GM21528 (cell line): Measurements from ENCODE around the gene RIMBP2.
"Not testable (repeated sequence)": the region's sequence is repeated elsewhere in the genome, so short reads cannot be mapped to it uniquely, and the experiment has no call there.

Source experiments
- ATAC-seq: cut with Tn5 transposase; IDR thresholded peaks from one replicate; pipeline ENCODE4 v1.9.1; 2021; ENCODE audit warnings: mild to moderate bottlenecking, moderate library complexity; ENCODE audit not compliant: unreplicated experiment, low FRiP score

Gene RIMBP2

DNA sequence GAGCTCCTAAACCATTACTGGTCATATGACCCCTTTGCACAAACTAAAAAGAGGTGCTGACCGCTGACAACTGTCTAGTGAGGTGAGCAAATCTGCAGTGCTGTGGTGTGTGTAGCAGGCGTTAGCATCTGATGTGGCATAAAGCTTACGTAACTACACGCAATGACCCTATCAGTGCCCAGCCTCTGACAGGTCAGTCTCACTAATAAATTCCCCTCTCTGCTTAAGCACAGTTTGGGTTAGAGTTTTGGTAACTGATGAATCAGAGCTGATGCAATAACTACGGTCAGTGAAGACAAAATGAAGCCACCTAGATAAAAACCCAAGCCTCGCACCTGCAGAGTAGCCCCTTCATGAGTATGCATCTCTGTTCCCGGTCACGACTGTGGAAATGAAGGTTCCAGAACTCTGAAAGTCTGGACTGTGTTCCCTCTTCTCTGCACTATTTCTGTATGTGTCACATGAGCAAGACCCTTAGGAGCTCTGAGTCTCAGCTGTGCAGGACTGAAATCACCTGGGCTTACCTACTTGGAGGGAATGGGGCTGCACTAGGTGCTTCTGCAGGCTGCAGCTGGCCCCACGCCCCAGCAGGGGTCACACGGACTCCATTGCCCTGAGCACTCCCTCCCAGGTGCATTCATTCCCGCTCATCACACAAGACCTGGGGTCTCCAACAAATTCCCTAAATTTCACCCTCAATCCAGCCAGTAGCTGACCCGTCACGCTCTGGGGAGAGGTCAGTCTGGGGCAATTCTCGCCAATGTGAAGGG, 54.4 kb downstream of the RIMBP2 start:
- no peak for ATAC-seq

DNA sequence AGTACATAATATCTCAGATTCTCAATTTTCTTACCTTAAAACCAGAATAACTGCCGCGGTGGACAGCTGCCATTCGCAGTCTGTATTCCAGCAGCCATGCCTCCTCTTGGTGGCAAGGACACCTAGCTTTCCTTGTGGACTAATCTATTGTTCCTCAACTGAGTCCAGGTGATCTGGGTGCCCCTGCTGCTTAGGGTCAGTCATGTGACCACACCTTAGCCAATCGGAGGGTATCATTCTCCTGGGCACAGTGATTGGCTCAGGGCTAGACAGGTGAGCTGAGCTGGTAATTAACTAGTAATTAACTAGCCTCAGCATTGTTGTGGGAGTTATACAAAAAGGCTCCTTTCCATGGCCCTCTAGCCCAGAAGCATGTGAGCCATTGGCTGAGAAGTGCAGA, 55.0 kb downstream of the RIMBP2 start:
- ATAC-seq: no peak

DNA sequence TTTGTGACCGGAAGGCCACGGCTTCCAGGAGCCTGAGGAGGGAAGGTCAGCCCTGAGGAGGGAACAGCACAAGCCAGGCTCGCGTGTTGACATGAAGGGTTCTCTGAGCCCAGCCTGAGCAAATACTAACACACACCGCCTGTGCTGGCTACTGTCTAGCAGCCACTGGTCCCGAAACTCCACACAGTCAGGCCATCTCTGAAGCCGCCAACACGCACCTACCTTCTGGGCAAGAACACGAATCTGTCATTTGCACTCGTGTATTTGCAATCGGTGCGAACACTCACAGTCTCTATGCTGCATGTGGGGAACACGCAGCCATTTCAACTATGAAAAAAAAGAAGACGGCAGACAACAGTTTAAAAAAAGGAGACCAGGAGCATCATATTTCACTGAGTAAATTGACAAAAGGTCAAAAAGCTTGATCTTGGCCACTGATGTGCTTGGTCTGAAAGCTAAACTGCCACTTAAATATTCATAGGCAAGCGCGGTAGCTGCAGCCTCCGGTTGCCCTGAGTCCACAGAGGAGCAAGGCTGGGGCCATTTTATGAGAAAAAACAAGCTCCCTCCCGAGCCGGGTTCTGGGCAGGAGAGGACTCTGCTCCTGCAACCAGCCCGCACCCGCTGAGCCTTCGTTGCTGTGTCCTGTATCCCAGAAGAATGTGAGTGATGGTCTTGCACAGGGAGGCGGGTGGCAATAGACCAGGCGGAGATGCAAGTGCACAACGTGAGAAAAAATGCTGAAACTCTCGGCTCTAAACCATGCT, 57.8 kb downstream of the RIMBP2 start:
- ATAC-seq: no peak

DNA sequence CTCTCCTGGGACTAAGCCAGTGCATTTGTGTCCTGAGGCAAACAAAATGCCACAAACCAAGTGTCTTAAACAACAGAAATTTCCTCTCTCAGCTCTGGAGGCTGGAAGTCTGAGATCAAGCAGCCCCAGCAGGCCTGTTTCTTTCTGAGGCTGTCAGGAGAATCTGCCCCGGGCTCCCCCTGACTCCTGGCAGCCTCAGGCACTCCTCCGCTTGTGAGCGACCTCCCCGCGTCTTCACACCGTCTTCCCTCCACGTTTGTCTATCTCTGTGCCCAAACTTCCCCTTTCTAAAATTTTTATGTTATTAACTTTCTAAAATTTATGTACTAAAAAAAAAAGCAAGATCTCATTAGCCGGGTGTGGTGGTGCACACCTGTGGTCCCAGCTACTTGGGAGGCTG, 59.7 kb downstream of the RIMBP2 start:
- ATAC-seq: no peak

DNA sequence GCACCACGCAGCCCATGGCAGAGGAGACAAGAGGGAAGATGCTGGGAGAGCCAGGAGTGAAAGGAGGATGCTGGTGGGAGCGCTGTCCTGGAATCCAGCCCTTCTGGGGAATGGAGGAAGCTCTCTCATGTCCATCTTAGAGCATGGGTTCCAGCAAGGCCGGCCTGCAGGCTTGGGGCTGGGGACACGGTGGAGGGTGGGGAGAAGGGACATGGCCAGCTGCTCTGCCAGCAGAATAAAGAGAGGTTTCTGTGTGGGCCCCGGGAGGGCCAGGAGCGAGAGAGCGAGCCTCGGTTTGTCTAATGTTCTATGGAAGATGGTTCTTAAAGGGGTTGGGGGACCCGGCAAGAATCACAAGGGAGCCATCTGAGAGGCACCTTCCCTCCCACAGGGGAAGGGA, 60.2 kb downstream of the RIMBP2 start:
- no peak for ATAC-seq

DNA sequence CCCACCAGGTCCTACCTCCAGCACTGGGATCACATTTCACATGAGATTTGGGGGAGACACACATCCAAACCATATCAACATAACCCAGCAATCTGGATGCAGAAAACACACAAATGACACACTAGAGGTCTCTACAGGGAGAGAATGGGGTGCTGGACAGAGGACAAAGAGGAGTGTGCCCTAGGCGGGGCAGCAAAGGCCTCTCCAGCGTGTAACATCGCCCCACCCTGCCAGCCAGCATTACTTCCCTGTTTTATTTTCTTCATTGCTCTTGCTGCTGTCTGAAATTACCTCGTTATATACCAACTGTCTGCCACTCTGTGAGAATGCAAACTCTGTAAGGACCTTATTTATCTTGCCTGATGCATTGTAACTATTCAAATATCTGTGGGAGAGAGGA, 61.1 kb downstream of the RIMBP2 start:
- ATAC-seq: no peak

DNA sequence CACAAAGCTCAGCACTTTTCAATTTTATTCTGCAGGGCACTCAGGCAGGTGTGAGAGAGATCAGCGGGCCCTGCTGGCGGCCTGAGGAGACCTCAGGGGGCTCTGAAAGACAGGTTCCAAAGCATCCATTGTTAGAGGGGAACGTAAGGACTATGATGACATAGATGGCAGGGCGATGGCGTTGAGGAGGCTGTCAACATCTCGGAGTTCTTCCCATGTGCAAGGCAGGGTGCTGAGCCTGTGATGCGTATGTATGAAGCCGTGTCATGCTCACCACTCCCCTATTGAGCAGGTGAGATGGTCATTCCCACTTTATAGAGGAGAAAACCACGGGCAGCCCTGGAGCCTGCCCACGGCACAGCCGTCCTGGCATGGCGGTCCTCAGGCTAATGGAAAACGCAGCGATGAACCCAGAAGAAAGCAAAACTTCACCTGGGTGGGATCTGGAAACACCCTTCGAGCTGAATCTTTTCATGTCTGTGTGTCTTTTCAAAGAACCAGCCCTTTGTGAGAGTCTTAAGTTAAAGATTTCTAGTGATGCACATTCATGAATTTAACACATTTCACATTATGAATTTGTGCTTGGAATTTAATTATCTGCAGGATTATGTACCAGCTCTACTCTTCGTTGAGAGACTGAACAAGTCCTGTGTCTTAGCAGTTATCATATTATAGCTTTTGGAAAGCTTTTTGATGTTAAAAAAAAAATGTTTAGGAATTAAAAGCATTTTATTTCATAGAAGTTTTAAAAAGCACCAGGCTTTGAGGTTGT, 64.7 kb downstream of the RIMBP2 start:
- no peak for ATAC-seq

DNA sequence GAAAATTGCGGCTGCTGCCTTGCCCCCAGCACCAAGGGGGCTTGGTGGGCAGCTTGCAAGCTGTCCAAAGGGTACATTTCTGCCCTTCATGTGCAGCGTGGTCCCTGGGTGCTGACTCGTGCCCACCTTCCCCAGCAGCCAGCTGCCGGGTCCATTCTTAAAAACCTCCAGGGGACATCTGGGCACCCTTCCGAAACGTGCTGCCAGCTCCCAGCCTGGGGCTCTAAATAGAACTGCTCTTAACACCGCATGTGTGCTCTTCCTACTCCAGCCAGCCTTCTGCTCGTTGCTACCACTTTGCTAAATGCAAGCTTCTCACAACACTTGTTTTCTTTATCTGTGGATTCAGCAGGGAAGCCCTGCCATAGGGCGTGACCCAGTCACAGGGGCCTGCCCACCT, 66.0 kb downstream of the RIMBP2 start:
- no peak for ATAC-seq

DNA sequence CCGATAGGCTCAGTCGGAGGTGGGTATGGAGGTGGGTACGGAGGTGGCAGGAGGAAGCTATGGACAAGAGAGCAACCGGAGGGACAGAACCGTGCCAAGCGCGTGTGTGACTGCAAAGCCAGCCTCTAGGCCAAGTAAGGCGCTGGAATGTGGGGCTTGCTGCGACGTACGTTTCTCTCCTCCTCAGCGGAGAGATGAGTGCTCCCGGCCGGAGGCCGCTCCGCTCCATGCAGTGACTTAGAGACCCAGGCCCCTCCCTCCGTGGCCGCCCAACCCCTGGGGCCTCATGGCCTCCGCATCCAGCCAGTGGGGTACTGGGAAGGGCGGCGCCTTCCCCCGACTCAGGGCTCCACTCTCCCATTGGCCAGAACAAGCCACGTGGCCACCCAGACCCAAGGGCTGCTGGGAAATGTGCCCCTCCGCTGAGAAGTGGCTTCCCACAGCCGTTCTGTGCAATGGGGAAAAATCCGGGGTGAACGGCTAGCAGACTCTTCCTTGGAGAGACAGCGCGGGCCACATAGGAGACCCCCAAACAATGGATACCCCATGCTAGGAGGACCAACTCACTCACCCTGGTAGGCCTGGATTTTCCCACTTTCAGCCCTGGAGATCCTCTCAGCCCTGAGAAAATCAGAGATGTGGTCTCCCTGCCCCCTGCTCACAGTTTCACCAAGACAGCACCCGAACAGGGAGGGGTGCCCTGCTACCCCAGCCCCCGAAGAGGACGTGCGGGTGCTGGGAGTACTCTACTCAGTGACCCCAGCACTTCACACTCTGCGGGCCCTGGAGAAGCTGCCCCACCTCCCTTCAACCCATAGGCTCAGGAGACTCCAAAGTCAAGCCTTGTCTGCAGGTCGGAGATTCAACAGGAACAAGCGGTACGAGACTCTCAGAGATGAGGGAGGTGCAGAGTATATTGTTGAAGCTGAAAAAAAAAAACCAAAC, 66.7 kb downstream of the RIMBP2 start:
- no peak for ATAC-seq

DNA sequence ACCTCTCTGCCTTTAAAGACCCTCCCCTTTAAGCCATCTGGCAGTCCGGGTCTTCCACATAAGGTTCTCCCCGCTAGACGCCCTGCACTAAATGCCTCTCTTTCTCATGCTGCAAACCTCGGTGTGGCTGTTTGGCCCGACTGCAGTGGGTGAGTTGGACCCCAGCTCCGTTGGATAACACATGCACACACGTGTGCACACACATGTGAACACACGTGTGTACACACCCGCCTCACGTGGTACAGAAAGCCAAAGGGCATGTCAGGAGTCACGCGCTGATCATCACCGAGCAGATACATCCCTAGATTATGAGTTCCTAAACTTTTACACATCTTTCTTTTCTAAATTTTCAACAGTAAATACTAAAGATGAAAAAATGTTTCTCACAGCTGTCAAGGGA, 68.3 kb downstream of the RIMBP2 start:
- ATAC-seq: no peak

DNA sequence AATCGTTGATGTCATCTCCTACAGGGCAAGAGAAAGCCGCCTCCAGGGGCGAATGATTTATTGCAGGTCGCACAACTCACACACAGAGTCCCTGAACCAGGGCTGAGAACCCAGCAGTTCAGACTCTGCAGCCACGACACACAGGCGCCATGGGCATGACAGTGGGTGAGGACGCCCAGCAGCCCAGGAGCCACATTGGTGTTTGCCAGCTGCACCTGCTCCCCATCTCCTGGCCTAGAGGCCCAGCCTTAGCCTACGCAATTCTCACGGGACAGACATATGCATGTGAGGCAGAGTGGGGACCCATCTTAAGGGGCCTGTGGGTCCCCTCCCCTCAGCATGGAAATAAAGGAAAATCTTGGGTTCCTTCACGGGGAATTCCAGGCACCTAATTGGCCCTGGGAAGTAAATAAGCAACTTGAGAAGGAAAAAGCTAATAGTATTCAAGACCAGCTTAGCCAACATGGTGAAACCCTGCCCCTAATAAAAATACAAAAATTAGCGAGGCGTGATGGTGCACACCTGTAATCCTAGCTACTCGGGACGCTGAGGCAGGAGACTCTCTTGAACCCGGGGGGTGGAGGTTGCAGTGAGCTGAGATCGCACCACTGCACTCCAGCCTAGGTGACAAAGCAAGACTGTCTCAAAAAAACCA, 69.3 kb downstream of the RIMBP2 start:
- no peak for ATAC-seq

DNA sequence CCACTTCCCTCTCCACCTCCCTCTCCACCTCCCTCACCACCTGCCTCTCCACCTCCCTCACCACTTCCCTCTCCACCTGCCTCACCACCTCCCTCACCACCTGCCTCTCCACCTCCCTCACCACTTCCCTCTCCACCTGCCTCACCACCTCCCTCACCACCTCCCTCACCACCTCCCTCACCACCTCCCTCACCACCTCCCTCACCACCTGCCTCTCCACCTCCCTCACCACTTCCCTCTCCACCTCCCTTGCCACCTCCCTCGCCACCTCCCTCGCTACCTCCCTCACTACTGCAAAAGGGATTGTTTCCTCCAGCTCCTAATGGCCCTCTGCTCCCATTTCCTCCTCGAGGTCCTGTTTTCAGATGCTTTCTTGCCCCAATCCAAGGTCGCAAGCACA, 69.9 kb downstream of the RIMBP2 start:
- not testable (repeated sequence) for ATAC-seq

DNA sequence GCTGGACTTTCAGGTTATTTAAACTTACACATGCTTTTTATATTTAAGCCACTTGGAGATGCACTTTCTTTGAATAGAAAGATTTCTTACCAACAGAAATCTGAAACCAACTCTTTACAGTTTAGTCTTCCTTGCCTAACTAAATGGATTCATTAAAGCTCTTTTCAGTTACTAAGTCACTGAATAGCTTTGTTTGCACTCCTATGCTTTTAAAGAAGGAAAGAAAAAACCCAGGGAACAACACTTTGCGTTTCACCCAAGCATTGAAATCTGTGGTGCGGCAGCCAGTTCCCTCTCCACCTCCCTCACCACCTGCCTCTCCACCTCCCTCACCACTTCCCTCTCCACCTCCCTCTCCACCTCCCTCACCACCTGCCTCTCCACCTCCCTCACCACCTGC, 70.3 kb downstream of the RIMBP2 start:
- no peak for ATAC-seq

DNA sequence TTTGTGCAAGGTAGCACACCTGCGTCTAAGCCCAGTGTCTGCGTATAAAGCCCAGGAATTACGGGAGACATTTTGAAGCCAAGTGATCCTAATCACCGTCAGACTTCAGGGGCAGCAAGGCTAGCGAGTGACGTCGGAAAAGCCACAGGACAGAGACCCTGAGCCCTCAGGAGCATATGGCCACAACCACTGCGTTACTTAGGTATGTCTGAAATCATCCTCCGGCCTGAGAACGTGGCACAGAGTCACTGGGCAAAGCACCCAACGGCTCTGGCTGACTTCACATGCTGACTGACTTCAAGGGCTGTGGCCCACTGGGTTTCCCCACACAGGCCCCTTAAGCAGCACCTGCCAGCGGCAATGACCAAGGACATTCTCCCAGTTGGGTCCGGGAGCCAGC, 71.5 kb downstream of the RIMBP2 start:
- no peak for ATAC-seq

DNA sequence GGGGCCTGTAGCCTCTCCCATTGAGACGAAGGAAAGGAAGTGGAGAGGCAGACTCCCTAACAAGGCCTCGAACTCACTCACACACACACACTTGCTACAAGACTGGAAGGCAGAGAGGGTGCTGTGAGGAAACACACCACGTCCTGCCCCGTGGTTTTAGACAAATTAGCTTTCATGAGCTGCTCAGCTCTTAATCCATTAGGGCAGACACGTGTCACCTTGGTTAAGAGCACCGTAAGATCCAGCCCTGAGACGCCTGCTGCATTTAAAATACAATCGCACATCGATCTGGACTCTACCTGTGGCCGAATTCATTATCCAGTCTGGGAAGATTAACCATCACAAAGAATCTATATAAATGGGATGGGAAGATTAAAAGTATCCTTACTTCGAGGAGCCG, 72.0 kb downstream of the RIMBP2 start:
- no peak for ATAC-seq

DNA sequence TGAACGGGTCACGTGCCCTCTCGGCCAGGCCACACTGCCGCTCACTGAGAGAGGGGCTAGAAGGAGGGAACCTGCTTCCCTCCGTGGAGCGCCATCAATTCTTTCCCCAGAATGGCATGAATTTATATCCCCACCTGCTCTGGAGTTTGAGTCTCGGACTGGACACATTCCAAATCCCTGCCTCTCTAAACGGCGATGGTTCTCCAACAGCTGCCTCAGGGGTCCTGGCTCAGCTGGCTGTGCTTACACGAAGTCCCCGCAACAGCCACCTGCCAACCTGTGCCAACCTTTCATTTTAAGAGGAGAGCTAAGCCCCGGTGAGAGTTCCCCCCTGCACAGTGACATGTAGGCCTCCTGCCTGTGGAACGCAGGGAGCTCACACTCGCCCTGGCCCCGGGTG, 73.2 kb downstream of the RIMBP2 start:
- no peak for ATAC-seq

DNA sequence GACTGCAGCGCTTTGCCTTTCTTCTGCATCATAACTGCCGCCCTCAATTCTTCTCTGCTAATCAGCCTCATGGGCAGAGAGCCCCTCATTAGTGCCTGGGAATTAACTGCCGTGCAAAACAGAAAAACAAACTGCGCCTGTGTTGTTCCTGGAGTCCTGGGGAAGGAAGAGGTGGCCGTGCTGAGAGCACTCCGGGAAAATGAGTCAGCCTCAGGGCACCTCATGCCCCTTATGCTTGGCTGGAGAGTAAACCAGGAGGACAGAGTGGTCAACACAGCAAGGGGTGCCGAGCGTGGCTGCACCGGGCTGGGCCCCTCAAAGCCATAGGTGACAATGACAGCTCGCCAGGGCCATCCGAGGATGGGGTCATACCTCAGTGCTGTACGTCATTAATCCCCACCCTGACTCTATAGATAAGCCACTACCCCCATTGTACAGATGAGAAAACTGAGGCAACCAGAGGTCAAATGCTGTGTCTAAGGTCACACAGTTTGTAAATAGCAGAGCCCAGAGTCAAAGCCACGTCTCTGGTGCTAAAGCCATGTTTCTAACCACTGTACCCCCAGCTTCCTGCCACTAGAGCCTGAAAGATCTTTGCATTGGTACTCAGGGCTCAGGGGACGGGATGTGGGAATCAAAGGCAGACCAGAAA, 74.4 kb downstream of the RIMBP2 start:
- no peak for ATAC-seq

DNA sequence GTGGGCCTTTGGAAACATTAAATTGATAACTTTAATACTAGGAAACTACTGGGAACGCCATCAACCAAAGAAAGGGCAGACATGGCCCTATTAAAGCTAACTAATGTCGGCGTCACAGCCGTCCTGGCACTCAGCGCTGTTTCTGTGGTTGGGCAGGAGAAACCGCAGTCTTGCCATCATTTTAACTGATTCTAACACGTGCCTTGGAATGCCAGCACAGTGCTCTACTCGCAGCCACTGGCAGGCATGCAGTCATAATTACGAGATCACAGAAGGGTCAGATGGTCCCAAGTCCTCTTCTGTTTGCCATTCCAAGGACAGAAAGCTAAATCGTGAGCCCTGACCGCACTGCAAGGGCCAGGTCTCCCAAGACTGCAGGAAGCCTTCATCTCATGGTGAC, 75.2 kb downstream of the RIMBP2 start:
- ATAC-seq: no peak

DNA sequence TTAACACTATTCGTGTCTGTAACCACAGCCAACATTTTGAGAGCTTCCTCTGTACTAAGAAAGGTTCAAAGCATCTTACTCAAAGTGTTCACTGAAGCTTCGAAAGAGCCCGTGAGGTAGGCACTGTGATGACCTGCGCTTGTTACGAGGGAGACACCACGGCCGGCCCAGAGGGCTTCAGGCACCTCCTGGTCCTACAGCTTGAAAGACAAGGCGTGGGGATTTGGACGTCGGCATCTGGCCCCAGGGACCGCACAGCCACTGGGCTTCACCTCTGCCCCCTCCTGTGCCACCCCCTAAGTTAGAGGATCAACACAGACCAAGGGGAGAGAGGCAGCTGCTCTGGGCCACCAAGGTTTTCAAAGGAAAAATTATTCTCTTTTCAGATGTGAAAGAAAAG, 75.6 kb downstream of the RIMBP2 start:
- ATAC-seq: no peak
